Activated CD8-positive, alpha-beta memory T cell treated with anti-CD3 and anti-CD28 coated beads, Interleukin-2, amount 50 U/mL, for 1 hour (primary cell): Measurements from ENCODE around the gene PTBP3.
"Not testable (repeated sequence)": the region's sequence is repeated elsewhere in the genome, so short reads cannot be mapped to it uniquely, and the experiment has no call there.

Source experiments
- DNase-seq: peaks from one replicate; pipeline ENCODE4 v3.0.0-alpha.2; 2020; ENCODE audit errors: extremely low read depth

Gene PTBP3

DNA sequence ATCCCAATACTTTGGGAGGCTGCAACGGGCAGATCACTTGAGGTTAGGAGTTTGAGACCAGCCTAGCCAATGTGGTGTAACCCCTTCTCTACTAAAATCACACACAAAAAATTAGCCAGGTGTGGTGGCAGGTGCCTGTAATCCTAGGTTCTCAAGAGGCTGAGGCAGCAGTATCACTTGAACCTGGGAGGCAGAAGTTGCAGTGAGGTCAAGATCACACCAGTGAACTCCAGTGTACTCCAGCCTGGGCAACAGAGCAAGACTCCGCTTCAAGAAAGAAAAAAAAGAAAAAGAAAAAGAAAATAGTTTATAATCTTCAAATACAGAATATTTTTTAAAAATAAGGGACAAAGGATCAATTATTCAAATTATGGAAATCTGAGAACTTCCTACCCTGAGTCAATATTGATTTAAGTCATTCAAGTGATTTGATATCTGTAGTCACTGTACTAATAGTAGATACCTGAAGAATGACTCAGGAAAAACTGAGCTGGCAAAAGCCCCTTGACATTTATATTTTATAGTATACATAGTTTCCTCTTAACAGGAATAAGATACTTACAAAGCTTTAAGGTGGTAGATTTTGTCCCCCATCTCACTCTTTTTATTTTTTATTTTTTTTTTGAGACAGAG lies 61.8 kb downstream of the PTBP3 start:
- no peak for DNase-seq

DNA sequence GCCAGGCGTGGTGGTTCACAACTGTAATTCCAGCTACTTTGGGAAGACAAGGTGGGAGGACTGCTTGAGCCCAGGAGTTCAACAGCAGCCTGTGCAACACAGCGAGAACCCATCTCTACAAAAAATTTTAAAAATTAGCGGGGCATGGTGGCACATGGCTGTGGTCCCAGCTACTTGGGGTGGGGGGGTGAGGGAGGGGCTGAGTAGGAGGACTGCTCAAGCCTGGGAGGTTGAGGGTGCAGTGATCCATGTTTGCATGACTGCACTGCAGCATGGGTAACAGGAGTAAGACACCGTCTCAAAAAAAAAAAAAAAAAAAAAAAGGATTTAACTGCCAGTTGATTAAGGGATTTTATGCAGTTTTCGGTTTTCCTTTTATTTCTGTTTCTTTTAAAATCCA lies 65.0 kb downstream of the PTBP3 start:
- DNase-seq, result no peak

- not testable (repeated sequence) for DNase-seq
These were observed 66.3 kb downstream of the PTBP3 start for GRCh38 chr9:112267086-112267485.

- no peak for DNase-seq
These were observed 68.0 kb downstream of the PTBP3 start for GRCh38 chr9:112265391-112265790.

DNA sequence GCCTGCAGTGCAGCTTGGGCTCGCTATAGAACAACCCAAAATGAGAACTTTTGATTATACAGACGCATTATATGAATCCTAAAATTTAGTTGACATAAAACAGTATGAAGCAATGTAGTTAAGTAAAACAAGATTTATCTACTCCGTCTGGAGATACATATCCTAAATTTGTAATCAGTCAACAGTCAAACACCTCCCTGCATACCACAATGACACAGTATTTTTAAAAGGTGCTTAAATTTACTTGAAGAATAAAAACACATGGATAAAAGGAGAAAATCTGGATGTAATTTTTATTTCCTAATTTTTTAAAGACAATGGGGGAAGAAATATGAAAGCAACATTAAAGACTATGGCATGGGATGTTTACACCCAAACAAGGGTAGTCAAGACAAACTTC lies 70.8 kb downstream of the PTBP3 start:
- DNase-seq, result no peak

- no peak for DNase-seq
These were observed 72.3 kb downstream of the PTBP3 start for GRCh38 chr9:112261133-112261532.

GRCh38 chr9:112258106-112258505 lies 75.3 kb downstream of the PTBP3 start:
- DNase-seq, result no peak

DNA sequence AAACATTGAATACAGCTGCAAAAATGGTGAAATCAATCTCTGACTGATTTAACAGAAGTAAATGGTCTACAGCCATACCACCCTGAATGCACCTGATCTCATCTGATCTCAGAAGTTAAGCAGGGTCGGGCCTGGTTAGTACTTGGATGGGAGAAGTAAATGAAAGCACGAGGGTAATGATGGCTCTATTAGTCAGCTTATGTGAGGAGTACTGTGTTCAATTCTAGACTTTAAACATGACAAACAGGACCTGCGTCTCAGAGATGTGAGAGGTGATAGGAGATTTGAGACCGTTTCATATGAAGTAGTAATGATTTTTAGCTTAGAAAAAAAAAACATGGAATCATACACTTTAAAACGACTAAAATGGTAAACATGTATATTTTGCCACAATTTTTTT lies 81.2 kb downstream of the PTBP3 start:
- DNase-seq, result no peak

GRCh38 chr9:112249277-112249676 lies 84.1 kb downstream of the PTBP3 start:
- DNase-seq, result no peak

DNA sequence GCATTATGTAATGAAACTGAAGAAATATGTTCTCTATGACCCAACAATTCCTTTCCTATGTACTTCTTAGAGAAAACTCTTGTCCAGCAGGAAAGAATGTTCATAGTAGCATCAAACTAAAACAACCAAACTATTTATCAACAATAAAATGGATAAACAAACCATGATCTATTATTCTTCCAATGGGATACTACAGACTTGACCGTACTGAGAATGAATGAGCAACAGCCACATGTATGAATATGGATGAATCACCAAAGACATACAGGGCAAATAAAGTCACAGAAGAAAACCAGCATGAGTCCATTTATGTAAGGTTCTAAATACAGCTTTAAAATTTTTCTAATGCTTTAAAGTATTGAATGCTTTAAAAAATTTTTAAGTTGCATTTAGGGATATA lies 84.7 kb downstream of the PTBP3 start:
- no peak for DNase-seq

DNA sequence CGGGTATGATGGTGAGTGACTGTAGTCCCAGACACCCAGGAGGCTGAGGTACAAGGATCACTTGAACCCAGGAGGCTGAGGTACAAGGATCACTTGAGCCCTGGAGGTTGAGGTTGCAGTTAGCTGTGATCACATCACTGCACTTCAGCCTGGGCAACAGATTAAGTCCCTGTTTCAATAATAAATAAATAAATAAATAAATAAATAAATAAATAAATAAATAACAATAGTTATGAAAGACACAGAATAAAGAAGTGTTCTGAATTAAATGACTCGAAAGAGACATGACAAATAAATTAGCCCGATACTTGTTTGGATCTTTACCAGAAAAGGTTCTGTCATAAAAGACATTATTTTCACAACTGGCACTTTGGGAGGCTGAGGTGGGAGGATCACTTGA lies 86.3 kb downstream of the PTBP3 start:
- no peak for DNase-seq

- no peak for DNase-seq
These were observed 88.3 kb downstream of the PTBP3 start for GRCh38 chr9:112245126-112245525.

DNA sequence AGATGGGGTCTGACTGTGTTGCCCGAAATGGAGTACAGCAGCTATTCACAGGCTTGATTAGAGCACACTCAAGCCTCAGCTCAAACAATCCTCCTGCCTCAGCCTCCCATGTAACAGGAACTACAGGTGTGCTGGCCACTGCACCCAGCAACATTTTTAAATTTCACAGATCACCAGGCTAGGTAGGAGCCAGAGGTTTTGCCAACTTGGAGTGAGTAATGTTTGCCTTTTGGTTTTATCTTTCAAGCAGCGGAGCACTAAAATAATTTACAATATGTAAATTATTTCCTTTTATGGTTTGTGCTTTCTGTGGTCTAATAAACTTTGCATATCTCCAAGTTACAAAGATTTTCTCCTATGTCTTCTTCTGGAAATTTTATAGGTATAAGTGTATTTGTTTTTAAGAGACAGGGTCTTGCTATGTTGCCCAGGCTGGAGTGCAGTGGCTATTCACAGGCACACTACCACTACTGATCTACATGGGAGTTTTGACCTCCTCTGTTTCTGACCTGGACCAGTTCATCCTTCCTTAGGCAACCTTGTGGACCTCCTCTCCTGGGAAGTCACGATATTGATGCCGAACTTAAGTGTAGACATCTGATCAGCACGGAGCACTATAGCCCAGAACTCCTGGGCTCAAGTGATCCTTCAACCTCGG lies 91.1 kb downstream of the PTBP3 start:
- no peak for DNase-seq

- DNase-seq, result no peak
These were observed 91.9 kb downstream of the PTBP3 start for GRCh38 chr9:112241491-112241890.

- no peak for DNase-seq
These were observed 93.7 kb downstream of the PTBP3 start for GRCh38 chr9:112239708-112240107.

- no peak for DNase-seq
These were observed 94.1 kb downstream of the PTBP3 start for GRCh38 chr9:112239284-112239683.

DNA sequence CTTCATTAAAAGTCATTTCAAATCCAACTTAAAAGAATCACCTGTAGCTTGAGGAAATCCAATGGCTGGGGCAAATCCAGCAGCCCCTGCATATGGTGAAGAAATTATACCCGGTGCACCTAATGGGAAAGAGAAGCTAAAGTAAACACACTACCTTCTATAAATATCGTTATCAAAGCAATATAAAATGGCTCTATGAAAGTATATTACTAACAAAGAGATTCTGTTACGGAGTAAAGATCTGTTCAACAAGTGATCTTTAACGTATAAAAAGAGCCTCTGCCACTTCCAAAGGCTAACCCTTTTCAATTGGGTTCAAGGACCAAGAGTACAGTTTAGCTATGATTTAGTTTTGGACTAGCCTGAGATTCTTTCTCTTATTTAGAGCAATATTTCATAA lies 98.6 kb downstream of the PTBP3 start:
- no peak for DNase-seq

DNA sequence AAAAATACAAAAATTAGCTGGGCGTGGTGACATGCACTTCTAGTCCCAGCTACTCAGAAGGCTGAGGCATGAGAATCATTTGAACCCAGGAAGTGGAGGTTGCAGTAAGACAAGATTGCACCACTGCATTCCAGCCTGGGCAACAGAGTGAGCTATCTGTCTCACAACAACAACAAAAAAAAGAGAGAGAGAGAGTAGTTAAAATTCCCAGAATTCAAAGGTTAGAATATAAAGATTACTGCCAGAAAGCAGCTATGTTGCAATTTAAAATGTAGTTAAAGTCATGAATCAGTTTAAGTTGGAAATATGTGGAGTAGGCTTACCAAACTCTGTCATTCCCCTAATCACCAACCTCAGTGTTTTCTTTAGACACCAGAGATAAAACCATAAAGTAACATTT lies 99.7 kb downstream of the PTBP3 start:
- no peak for DNase-seq

- DNase-seq, result no peak
These were observed 101.2 kb downstream of the PTBP3 start for GRCh38 chr9:112232233-112232632.

DNA sequence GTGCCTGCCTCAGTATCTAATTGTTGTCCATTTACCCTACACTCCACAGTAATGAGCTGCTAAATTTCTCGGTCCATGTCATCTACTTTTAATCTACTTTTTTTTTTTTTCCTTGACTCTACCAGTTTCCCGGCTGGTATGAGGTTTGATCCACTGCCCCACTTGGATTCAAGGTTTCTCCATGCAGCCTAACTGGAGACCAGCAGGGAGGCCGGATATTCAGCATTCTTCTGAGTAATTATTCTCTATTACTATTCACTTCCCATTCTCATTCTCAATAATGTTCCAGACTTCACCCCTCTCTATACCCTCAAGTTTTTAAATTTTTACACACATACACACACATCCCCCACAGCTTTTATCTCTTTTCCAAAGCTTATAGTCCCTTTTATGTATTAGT lies 107.3 kb downstream of the PTBP3 start:
- DNase-seq, result no peak

- DNase-seq, result no peak
These were observed 108.8 kb downstream of the PTBP3 start for GRCh38 chr9:112224401-112225289.

DNA sequence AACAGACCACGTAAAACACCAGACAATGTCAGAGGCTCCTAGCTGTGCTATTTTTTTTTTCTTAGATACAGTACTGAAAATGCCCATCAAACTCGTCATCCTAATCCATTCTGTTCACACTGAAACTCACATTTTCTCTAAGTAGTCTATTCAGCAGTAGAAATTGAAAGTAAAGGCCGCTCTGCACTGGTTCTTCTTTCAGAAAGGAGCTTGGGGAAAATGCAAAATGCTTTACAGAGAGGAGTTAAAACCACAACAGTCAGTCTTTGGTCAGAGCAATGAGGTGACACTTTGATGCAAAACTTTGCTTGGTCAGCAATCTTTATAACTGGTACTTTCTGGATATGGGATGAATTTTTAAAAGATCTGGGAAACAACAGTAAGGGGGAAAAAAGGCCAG lies 114.5 kb downstream of the PTBP3 start:
- no peak for DNase-seq

DNA sequence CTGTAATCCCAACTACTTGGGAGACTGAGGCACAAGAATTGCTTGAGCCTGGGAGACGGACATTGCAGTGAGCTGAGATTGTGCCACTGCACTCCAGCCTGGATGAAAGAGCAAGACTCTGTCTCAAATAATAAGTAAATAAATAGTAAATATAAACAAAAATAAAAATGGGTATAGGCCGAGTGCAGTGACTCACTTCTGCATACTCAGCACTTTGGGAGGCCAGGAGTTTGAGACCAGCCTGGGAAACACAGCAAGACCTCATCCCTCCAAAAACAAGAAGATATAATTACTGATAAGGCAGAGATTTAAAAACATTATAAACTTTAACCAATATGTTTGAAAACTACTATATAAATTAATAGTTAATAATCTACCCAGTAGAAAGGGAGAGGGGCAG lies 120.5 kb downstream of the PTBP3 start:
- no peak for DNase-seq
